Testis (tissue), 3 donors: ENCODE measurements around the gene CPNE4. TPM values are rescaled to one million over a fixed set of nuclear protein-coding genes. Genes with fewer than 3 reads are reported as not detected.
"Not testable (repeated sequence)": the region's sequence is repeated elsewhere in the genome, so short reads cannot be mapped to it uniquely, and the experiment has no call there.

ENCODE experiments used
- DNase-seq: peaks from one replicate; pipeline ENCODE4 v3.0.0-alpha.2; 2019
- H3K27ac ChIP-seq, 2 donors: fragments of 200-600 bp; sonication (generic); one replicate each; pipeline ENCODE4 v1.5.1; 2019
- H3K27me3 ChIP-seq: fragments of 200-600 bp; sonication (generic); one replicate; pipeline ENCODE4 v1.5.1; 2019
- H3K36me3 ChIP-seq: fragments of 200-600 bp; sonication (generic); one replicate; pipeline ENCODE4 v1.5.1; 2017; ENCODE audit warnings: low read depth; ENCODE audit errors: missing control alignments
- H3K4me1 ChIP-seq: fragments of 200-600 bp; sonication (generic); one replicate; pipeline ENCODE4 v1.5.1; 2019
- H3K4me3 ChIP-seq, 2 donors: fragments of 200-600 bp; sonication (generic); one replicate each; pipeline ENCODE4 v1.5.1; 2017 to 2019
- H3K9me3 ChIP-seq: fragments of 200-600 bp; sonication (generic); one replicate; pipeline ENCODE4 v1.5.1; 2017
- CTCF ChIP-seq, 3 experiments: fragments of 450-650 bp in 2 of 3; fragments of 200-600 bp in 1 of 3; sonication (generic) in 1 of 3; IDR thresholded peaks; one replicate each; pipeline ENCODE4 v1.5.1; 2016 to 2019; ENCODE audit warnings: antibody characterized with exemption in 3 of 3, mild to moderate bottlenecking in 2 of 3, moderate library complexity in 1 of 3
- POLR2A ChIP-seq: fragments of 450-650 bp; IDR thresholded peaks from one replicate; pipeline ENCODE4 v1.6.1; 2017; ENCODE audit warnings: antibody characterized with exemption, mild to moderate bottlenecking, moderate library complexity
- WGBS, 2 donors: methylation state at CpG; one replicate each; pipeline ENCODE4 v1.1.5; 2018; 5-methylcytosine and 5-hydroxymethylcytosine counted together
- intact Hi-C: fragments of 100-400 bp; cut with DNase I; formaldehyde crosslinking; loops from one replicate; pipeline ENCODE4 v1.15.1; 2023; ENCODE audit warnings: low total_unique reads
- polyA plus RNA-seq: library from polyadenylated mRNA; stranded (reverse); fragments of 350-450 nt; fragmentation: Illumina TruSeq; extraction: RNeasy Lipid Tissue Mini Kit (QIAGEN cat#74804); gene quantifications from one replicate; pipeline ENCODE4 v1.2.3, GENCODE V29; 2014; ENCODE audit warnings: low read depth, low replicate concordance; ENCODE audit not compliant: insufficient read depth
- total RNA-seq, 2 donors: library from RNA; depleted of rRNA; stranded (reverse); fragments of >200 nt; gene quantifications; one replicate each; pipeline ENCODE4 v1.2.3, GENCODE V29; 2016

Gene CPNE4
- total and polyA plus RNA-seq, 3 donors from 2014 or later: 2.4 to 8.4 (median 4.5) TPM

GRCh38 chr3:131976448-131976847 lies 58.4 kb downstream of the CPNE4 start:
- Histone ChIP-seq H3K4me3 (no peak overlapping the region), H3K36me3 (no peaks in the 10 kb centered on the region), H3K27me3 (no peaks in the 10 kb centered on the region), H3K9me3 (no peaks in the 10 kb centered on the region), H3K4me1 (peaks cover 10% of the 10 kb centered on the region), H3K27ac (no peak overlapping the region)
- DNase-seq: no peak
- intact Hi-C loops: no loop called here
- TF ChIP-seq POLR2A (no peak), CTCF (IDR thresholded peaks at IDR 0.05) (no peak)
- 28 to 42% methylated on average over 2 of the region's 2 CpGs for WGBS, 2 donors

- no peak overlapping the region for H3K4me3 ChIP-seq
- no peaks in the 10 kb centered on the region for H3K27me3 ChIP-seq
- no peak for TF ChIP-seq CTCF (IDR thresholded peaks at IDR 0.05)
- TF ChIP-seq POLR2A: no peak
- H3K4me1 ChIP-seq: peaks cover 10% of the 10 kb centered on the region
- no peaks in the 10 kb centered on the region for H3K36me3 ChIP-seq
- H3K9me3 ChIP-seq: no peaks in the 10 kb centered on the region
- no peak for DNase-seq
- 85 to 87% methylated on average over 6 of the region's 6 CpGs for WGBS, 2 donors
- H3K27ac ChIP-seq: no peak overlapping the region
- intact Hi-C loops: no loop called here
These were observed 59.8 kb downstream of the CPNE4 start for GRCh38 chr3:131975047-131975446.

- WGBS, 2 donors: 44 to 48% methylated on average over 4 of the region's 4 CpGs
These were observed 61.1 kb downstream of the CPNE4 start for GRCh38 chr3:131973731-131974130.

GRCh38 chr3:131972550-131972949 lies 62.3 kb downstream of the CPNE4 start:
- no peak for DNase-seq
- TF ChIP-seq CTCF (IDR thresholded peaks at IDR 0.05) (no peak), POLR2A (no peak)
- H3K27ac ChIP-seq: no peak overlapping the region
- no peak overlapping the region for H3K4me3 ChIP-seq
- WGBS, 2 donors: 46 to 50% methylated on average over 4 of the region's 4 CpGs
- intact Hi-C loops: no loop called here
- peaks cover 10% of the 10 kb centered on the region for H3K4me1 ChIP-seq
- H3K27me3 ChIP-seq: no peaks in the 10 kb centered on the region
- H3K9me3 ChIP-seq: no peaks in the 10 kb centered on the region
- no peaks in the 10 kb centered on the region for H3K36me3 ChIP-seq

More at GRCh38 chr3:131973731-131974130, 61.1 kb downstream of the CPNE4 start:
- peaks cover 10% of the 10 kb centered on the region for H3K4me1 ChIP-seq
- DNase-seq: no peak
- intact Hi-C loops: no loop called here
- no peak for TF ChIP-seq CTCF (IDR thresholded peaks at IDR 0.05)
- TF ChIP-seq POLR2A: no peak
- H3K4me3 ChIP-seq: no peak overlapping the region
- no peaks in the 10 kb centered on the region for H3K27me3 ChIP-seq
- no peak overlapping the region for H3K27ac ChIP-seq
- no peaks in the 10 kb centered on the region for H3K9me3 ChIP-seq
- H3K36me3 ChIP-seq: no peaks in the 10 kb centered on the region

GRCh38 chr3:131972091-131972490 lies 62.7 kb downstream of the CPNE4 start:
- WGBS, 2 donors: 85 to 89% methylated on average over 3 of the region's 3 CpGs
- Histone ChIP-seq H3K4me1 (peaks cover 10% of the 10 kb centered on the region), H3K4me3 (no peak overlapping the region), H3K27me3 (no peaks in the 10 kb centered on the region), H3K36me3 (no peaks in the 10 kb centered on the region), H3K9me3 (no peaks in the 10 kb centered on the region), H3K27ac (no peak overlapping the region)
- TF ChIP-seq POLR2A: no peak
- TF ChIP-seq CTCF (IDR thresholded peaks at IDR 0.05): no peak
- DNase-seq: no peak
- intact Hi-C loops: no loop called here

- 60 to 62% methylated on average over 8 of the region's 8 CpGs for WGBS, 2 donors
- H3K36me3 ChIP-seq, DNase-seq, H3K4me1 ChIP-seq, H3K4me3 ChIP-seq, H3K27ac ChIP-seq, H3K27me3 ChIP-seq, intact Hi-C loops, H3K9me3 ChIP-seq: not testable (repeated sequence)
These were observed 71.4 kb downstream of the CPNE4 start for GRCh38 chr3:131963442-131963841.
